Activated T-helper 2 cell treated with anti-CD3 and anti-CD28 coated beads, Interferon-gamma antibody, Interleukin-2, Interleukin-4, amounts not matched to agents 10 μg/mL and 5 μg/mL and 100 μg/mL, durations not matched to agents 14 hours and 24 hours and 36 hours (primary cell): ENCODE data around the gene SGMS1. TPM values are rescaled to one million over a fixed set of nuclear protein-coding genes. Genes with fewer than 3 reads are reported as not detected.

ENCODE experiments used
- DNase-seq: peaks from one replicate; pipeline ENCODE4 v3.0.0; 2021; ENCODE audit warnings: low spot score
- H3K27ac Mint-ChIP-seq: one replicate; pipeline ENCODE4 v1.8.0; 2021; ENCODE audit warnings: mixed read lengths
- H3K27me3 Mint-ChIP-seq: one replicate; pipeline ENCODE4 v1.8.0; 2021; ENCODE audit warnings: low read depth, mixed read lengths
- H3K36me3 Mint-ChIP-seq: one replicate; pipeline ENCODE4 v1.8.0; 2021; ENCODE audit warnings: low read depth, mixed read lengths
- H3K4me1 Mint-ChIP-seq: one replicate; pipeline ENCODE4 v1.8.0; 2021; ENCODE audit warnings: low read depth, mixed read lengths
- H3K4me3 Mint-ChIP-seq: one replicate; pipeline ENCODE4 v1.8.0; 2021; ENCODE audit warnings: low read depth, mild to moderate bottlenecking, moderate library complexity, mixed read lengths
- H3K9me3 Mint-ChIP-seq: one replicate; pipeline ENCODE4 v1.8.0; 2021; ENCODE audit warnings: mixed read lengths
- intact Hi-C: fragments of 100-400 bp; cut with micrococcal nuclease; formaldehyde crosslinking; loops from one replicate; pipeline ENCODE4 v1.15.1; 2023
- total RNA-seq: library from RNA; stranded (reverse); gene quantifications from 2 replicates; pipeline ENCODE4 v1.2.3, GENCODE V29; 2022

The SGMS1 gene
- total RNA-seq, 1 donor from 2014 or later = 10.7 TPM

GRCh38 chr10:50350366-50350765, 273.4 kb downstream of the SGMS1 start:
- Mint-ChIP-seq H3K9me3 (peaks cover 43% of the 10 kb centered on the region), H3K4me3 (no peak overlapping the region), H3K27me3 (no peaks in the 10 kb centered on the region), H3K36me3 (peaks cover 46% of the 10 kb centered on the region), H3K27ac (no peak overlapping the region), H3K4me1 (peaks cover 13% of the 10 kb centered on the region)
- intact Hi-C loops = no loop called here
- DNase-seq = no peak

GRCh38 chr10:50349554-50349953, 274.2 kb downstream of the SGMS1 start:
- intact Hi-C loops = no loop called here
- Mint-ChIP-seq H3K27me3 (no peaks in the 10 kb centered on the region), H3K4me1 (peaks cover 13% of the 10 kb centered on the region), H3K27ac (no peak overlapping the region), H3K4me3 (no peak overlapping the region), H3K9me3 (peaks cover 41% of the 10 kb centered on the region), H3K36me3 (peaks cover 41% of the 10 kb centered on the region)
- DNase-seq = no peak

- peaks cover 49% of the 10 kb centered on the region for H3K36me3 Mint-ChIP-seq
- DNase-seq = no peak
- H3K9me3 Mint-ChIP-seq = peaks cover 32% of the 10 kb centered on the region
- no peak overlapping the region for H3K27ac Mint-ChIP-seq
- intact Hi-C loops = no loop called here
- H3K27me3 Mint-ChIP-seq = no peaks in the 10 kb centered on the region
- H3K4me1 Mint-ChIP-seq = peaks cover 13% of the 10 kb centered on the region
- no peak overlapping the region for H3K4me3 Mint-ChIP-seq
Measured at GRCh38 chr10:50347394-50347802, 276.4 kb downstream of the SGMS1 start.

GRCh38 chr10:50346942-50347341, 276.8 kb downstream of the SGMS1 start:
- H3K27ac Mint-ChIP-seq = no peak overlapping the region
- H3K4me1 Mint-ChIP-seq = peaks cover 13% of the 10 kb centered on the region

GRCh38 chr10:50345545-50345944, 278.2 kb downstream of the SGMS1 start:
- Mint-ChIP-seq H3K27ac (no peak overlapping the region), H3K4me1 (peaks cover 13% of the 10 kb centered on the region), H3K4me3 (no peak overlapping the region), H3K27me3 (no peaks in the 10 kb centered on the region), H3K36me3 (peaks cover 49% of the 10 kb centered on the region), H3K9me3 (peaks cover 20% of the 10 kb centered on the region)
- intact Hi-C loops = no loop called here
- no peak for DNase-seq

More at GRCh38 chr10:50346942-50347341, 276.8 kb downstream of the SGMS1 start:
- Mint-ChIP-seq H3K9me3 (peaks cover 29% of the 10 kb centered on the region), H3K4me3 (no peak overlapping the region), H3K27me3 (no peaks in the 10 kb centered on the region), H3K36me3 (peaks cover 51% of the 10 kb centered on the region)
- intact Hi-C loops = no loop called here
- DNase-seq = no peak

GRCh38 chr10:50343702-50344331, 279.9 kb downstream of the SGMS1 start:
- Mint-ChIP-seq H3K4me3 (no peak overlapping the region), H3K36me3 (peaks cover 45% of the 10 kb centered on the region), H3K27me3 (no peaks in the 10 kb centered on the region), H3K4me1 (peaks cover 16% of the 10 kb centered on the region), H3K27ac (no peak overlapping the region), H3K9me3 (peaks cover 5% of the 10 kb centered on the region)
- intact Hi-C loops = no loop called here
- DNase-seq = no peak

GRCh38 chr10:50341987-50342386, 281.8 kb downstream of the SGMS1 start:
- Mint-ChIP-seq H3K4me3 (no peak overlapping the region), H3K27me3 (no peaks in the 10 kb centered on the region), H3K27ac (no peak overlapping the region), H3K36me3 (peaks cover 46% of the 10 kb centered on the region), H3K9me3 (no peaks in the 10 kb centered on the region), H3K4me1 (peaks cover 9% of the 10 kb centered on the region)
- intact Hi-C loops = no loop called here
- no peak for DNase-seq

- H3K27ac Mint-ChIP-seq = no peak overlapping the region
Measured at GRCh38 chr10:50336140-50336539, 287.6 kb downstream of the SGMS1 start.

GRCh38 chr10:50335397-50335796, 288.4 kb downstream of the SGMS1 start:
- Mint-ChIP-seq H3K4me3 (no peak overlapping the region), H3K9me3 (no peaks in the 10 kb centered on the region), H3K27ac (no peak overlapping the region)

More at GRCh38 chr10:50336140-50336539, 287.6 kb downstream of the SGMS1 start:
- H3K27me3 Mint-ChIP-seq = no peaks in the 10 kb centered on the region
- H3K36me3 Mint-ChIP-seq = peaks cover 34% of the 10 kb centered on the region
- DNase-seq = no peak
- H3K9me3 Mint-ChIP-seq = no peaks in the 10 kb centered on the region
- peaks cover 40% of the 10 kb centered on the region for H3K4me1 Mint-ChIP-seq
- intact Hi-C loops = no loop called here
- H3K4me3 Mint-ChIP-seq = peak overlapping the region; percentile 43

GRCh38 chr10:50334273-50334672, 289.5 kb downstream of the SGMS1 start:
- Mint-ChIP-seq H3K27ac (peak overlapping the region; percentile 2), H3K9me3 (no peaks in the 10 kb centered on the region), H3K4me3 (no peak overlapping the region), H3K27me3 (no peaks in the 10 kb centered on the region), H3K36me3 (peaks cover 23% of the 10 kb centered on the region), H3K4me1 (peaks cover 51% of the 10 kb centered on the region)
- no peak for DNase-seq
- intact Hi-C loops = no loop called here

More at GRCh38 chr10:50335397-50335796, 288.4 kb downstream of the SGMS1 start:
- intact Hi-C loops = no loop called here
- H3K4me1 Mint-ChIP-seq = peaks cover 42% of the 10 kb centered on the region
- no peak for DNase-seq
- H3K27me3 Mint-ChIP-seq = no peaks in the 10 kb centered on the region
- H3K36me3 Mint-ChIP-seq = peaks cover 29% of the 10 kb centered on the region

GRCh38 chr10:50333872-50334271, 289.9 kb downstream of the SGMS1 start:
- H3K9me3 Mint-ChIP-seq = no peaks in the 10 kb centered on the region
- no peak overlapping the region for H3K27ac Mint-ChIP-seq
- intact Hi-C loops = no loop called here
- H3K4me3 Mint-ChIP-seq = no peak overlapping the region
- H3K36me3 Mint-ChIP-seq = peaks cover 19% of the 10 kb centered on the region
- peaks cover 52% of the 10 kb centered on the region for H3K4me1 Mint-ChIP-seq
- no peak for DNase-seq
- H3K27me3 Mint-ChIP-seq = no peaks in the 10 kb centered on the region

GRCh38 chr10:50332108-50332842, 291.5 kb downstream of the SGMS1 start:
- peaks cover 16% of the 10 kb centered on the region for H3K36me3 Mint-ChIP-seq
- H3K27me3 Mint-ChIP-seq = no peaks in the 10 kb centered on the region
- H3K4me1 Mint-ChIP-seq = peaks cover 51% of the 10 kb centered on the region
- DNase-seq = no peak
- H3K9me3 Mint-ChIP-seq = no peaks in the 10 kb centered on the region
- no peak overlapping the region for H3K27ac Mint-ChIP-seq
- intact Hi-C loops = no loop called here
- H3K4me3 Mint-ChIP-seq = no peak overlapping the region

GRCh38 chr10:50331486-50331885, 292.3 kb downstream of the SGMS1 start:
- DNase-seq = no peak
- intact Hi-C loops = no loop called here
- H3K27me3 Mint-ChIP-seq = no peaks in the 10 kb centered on the region
- H3K4me3 Mint-ChIP-seq = no peak overlapping the region
- H3K27ac Mint-ChIP-seq = no peak overlapping the region
- H3K9me3 Mint-ChIP-seq = no peaks in the 10 kb centered on the region
- H3K36me3 Mint-ChIP-seq = peaks cover 24% of the 10 kb centered on the region
- H3K4me1 Mint-ChIP-seq = peaks cover 56% of the 10 kb centered on the region
